Measurements from ENCODE around the gene SLC16A10. TPM values are rescaled to one million over a fixed set of nuclear protein-coding genes. Genes with fewer than 3 reads are reported as not detected.
"Not testable (repeated sequence)": the region's sequence is repeated elsewhere in the genome, so short reads cannot be mapped to it uniquely, and the experiment has no call there.

SLC16A10 gene
- polyA plus RNA-seq, 4 donors = 21.2 to 29.6 (median 25.3) TPM

DNA sequence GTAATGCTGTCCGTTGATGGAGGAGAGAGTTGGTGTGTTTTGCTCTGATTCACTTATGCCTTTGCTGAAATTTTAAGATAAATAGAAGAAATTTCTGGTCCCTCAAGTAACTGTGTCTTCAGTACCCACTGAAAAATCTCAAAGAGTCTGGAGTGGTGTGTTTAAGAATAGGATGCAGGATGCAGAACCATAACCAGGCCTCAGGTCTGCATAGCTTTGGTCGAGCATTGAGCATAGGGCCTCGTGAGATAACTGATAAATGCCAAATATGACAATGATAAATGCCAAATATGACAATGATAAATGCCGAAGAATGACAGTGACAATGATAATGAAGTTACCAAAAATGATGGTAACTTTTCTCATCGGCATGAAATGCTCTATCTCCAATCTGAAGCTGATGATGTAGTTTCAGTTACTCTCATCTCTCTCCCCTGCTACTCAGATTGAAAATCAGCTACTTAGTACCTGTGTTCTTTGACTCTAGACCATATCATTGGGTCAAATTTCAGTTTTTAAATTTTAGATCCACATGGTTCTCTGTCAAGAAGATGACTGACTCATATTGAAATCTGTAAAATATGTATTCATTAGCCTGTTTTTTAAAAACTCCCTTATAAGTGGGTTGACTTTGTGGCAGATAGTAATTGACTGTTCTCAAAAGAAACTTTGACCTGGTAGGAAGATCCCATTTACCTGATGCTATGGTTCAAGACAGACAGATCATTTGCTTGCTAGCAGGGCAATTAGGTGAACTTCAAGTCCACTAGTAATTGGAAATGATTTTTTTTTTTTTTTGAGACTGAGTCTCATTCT lies 96.6 kb downstream of the SLC16A10 start:
- DNase-seq (ENCODE audit: low read depth in 4 of 4, low spot score in 2 of 4) = no peak

DNA sequence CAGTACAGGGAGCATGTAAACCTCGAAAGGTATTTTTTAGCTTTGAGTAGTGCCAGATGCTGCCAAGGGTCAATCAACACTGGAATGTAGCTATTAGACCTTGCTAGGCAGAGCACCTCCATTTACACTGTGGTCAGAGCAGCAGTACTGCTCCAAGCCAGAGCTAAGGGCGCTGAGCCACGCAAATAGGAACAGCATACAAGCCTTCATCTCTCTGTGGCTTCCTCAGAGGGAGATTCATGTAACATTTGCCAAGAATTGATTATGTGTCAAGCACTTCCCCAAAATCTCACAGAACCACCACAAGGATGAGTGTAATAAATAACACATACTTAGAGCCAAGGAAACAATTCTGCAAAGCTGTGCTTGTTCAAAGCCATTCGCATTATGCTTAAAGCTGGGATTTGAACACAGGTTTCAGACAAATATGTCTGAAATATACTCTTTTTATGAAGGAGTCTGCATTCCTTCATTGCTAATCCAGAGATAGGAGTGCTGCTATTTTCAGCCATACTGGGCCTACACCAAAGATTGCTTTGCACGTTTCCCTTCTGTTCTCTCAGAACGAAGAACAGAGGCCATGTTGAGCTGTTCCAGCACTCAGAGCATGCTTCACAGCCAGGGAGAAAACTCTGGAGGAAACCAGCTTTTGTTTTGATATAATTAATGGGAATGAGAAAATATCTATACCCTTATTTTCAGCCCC lies 97.7 kb downstream of the SLC16A10 start:
- no peak for DNase-seq (ENCODE audit: low read depth in 4 of 4, low spot score in 2 of 4)

GRCh38 chr6:111185954-111186353 lies 98.7 kb downstream of the SLC16A10 start:
- DNase-seq (ENCODE audit: low read depth in 4 of 4, low spot score in 2 of 4) = no peak

DNA sequence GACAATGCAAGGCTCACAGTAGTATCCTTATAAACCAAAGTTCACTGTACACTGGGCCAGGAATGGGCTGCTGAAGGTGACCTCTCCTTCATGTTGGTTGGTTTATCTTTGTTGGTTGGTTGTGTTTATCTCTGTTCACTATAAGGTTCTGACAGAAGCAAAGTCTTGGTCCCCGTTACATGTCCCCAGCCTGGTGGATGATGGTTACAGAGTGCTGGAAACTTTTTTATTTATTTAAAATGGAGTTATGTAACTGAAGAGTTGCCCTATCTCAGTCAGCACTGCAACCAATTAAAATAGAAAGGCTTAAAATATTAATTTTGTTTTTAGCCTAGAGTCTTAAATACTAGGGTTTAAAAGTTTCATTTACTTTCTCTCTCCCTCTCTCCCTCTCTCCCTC lies 100.6 kb downstream of the SLC16A10 start:
- no peak for DNase-seq (ENCODE audit: low read depth in 4 of 4, low spot score in 2 of 4)

- not testable (repeated sequence) for DNase-seq (ENCODE audit: low read depth in 4 of 4, low spot score in 2 of 4)
Observed at GRCh38 chr6:111189666-111190210, 102.4 kb downstream of the SLC16A10 start.

GRCh38 chr6:111190637-111191036 lies 103.3 kb downstream of the SLC16A10 start:
- no peak for DNase-seq (ENCODE audit: low read depth in 4 of 4, low spot score in 2 of 4)

DNA sequence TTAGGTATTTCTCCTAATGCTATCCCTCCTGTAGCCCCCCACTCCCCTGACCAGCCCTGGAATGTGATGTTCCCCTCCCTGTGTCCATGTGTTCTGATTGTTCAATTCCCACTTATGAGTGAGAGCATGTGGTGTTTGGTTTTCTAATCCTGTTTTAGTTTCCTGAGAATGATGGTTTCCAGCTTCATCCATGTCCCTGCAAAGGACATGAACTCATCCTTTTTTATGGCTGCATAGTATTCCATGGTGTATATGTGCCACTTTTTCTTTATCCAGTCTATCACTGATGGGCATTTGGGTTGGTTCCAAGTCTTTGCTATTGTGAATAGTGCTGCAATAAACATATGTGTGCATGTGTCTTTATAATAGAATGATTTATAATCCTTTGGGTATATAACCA lies 103.8 kb downstream of the SLC16A10 start:
- not testable (repeated sequence) for DNase-seq (ENCODE audit: low read depth in 4 of 4, low spot score in 2 of 4)

DNA sequence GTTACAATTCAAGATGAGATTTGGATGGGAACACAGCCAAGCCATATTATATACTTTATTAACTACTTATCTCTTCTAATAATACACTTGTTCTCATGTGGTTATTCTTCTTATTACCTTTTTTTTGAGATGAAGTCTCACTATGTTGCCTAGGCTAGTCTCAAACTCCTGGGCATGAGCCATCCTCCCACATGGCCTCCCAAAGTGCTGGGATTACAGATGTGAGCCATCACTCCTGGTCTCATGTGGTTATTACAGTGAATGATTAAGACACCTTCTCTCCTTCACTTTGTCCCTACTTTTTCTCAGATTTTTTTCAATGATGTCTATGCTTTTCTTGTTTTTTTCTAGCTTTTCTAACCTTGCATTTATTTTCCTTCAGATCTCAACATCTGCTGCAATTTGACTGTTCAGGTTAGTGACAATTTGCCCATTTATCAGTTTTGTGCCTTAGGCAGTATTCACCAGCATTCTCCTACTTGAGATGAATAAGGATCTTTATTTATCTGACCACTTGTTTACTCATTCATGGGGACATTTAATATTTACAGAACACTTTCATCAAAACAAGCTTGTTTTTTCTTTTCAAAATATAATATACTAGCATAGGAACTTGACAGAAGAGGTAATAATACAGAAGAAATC lies 105.7 kb downstream of the SLC16A10 start:
- no peak for DNase-seq (ENCODE audit: low read depth in 4 of 4, low spot score in 2 of 4)

DNA sequence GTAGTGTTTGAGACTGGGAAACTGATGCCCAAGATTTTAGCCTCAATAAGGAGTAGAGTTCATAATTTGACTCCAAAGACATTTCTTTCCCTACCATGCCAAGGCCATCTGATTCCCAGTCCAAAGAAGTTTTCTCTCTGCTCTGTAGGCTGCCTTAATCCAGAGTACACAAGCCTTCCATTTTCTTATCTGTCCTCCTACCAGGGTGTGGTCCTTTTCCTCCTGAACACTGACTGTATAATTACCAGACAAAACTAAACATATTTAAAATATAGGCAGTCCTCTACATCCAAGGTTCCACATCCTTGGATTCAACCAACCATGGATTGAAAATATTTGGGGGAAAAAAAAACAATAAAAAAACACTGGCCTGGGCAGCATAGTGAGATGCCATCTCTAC lies 108.4 kb downstream of the SLC16A10 start:
- DNase-seq (ENCODE audit: low read depth in 4 of 4, low spot score in 2 of 4) = no peak

DNA sequence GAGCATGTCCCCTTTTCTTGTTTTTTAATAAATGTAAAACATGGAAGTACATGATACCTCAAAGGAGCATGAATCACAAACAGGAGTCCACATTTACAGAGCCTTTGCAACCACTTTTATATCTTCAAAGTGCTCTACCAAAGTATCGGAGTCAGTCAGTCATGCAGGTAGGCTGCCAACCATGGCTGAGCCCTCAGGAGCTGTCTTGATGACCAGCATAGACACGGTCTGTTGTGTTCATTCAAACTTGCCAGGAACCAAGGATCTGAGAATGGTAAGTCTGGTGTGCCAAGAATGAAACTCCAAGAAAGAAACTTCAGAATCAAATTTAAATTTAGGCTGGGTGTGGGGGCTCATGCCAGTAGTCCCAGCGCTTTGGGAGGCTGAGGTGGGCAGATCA lies 111.5 kb downstream of the SLC16A10 start:
- no peak for DNase-seq (ENCODE audit: low read depth in 4 of 4, low spot score in 2 of 4)

DNA sequence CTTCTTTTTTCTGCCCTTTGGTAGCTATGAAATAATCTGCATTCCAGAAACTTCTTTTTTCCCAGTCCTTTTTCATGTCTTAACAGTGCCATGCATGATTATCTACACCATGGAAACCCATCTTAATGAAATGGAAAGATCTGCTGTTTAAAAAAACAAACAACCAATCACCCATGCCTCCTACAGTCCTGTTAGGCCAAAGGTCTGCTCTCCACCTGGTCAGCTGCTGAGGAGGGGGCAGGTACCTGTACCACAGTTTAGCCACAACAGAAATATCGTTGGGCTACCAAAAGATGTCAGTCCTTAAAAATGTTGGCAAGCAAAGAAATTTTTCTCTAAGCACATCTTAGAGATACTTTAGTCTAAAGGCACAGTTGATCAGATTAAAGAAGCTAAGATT lies 112.6 kb downstream of the SLC16A10 start:
- no peak for DNase-seq (ENCODE audit: low read depth in 4 of 4, low spot score in 2 of 4)

- DNase-seq (ENCODE audit: low read depth in 4 of 4, low spot score in 2 of 4) = peak in 2 of 4 donors; percentile 29 to 36
Observed at GRCh38 chr6:111200350-111201243, 113.3 kb downstream of the SLC16A10 start.

DNA sequence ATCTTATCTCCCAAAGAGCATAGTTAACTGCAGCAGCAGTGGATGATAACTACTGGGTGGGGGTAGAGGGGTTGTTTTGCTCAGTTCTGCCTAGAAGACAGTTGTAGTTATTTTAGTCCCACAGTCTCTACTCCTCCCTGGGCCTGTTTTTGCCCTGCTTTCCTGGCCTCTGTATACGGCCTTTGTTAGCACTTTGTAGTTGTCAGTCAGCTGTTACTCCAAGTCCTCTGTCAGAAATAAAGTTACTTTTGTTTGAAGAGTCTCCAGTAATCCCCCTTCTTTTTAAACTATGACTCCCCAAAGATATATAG lies 113.9 kb downstream of the SLC16A10 start:
- no peak for DNase-seq (ENCODE audit: low read depth in 4 of 4, low spot score in 2 of 4)

- DNase-seq (ENCODE audit: low read depth in 4 of 4, low spot score in 2 of 4) = no peak
Observed at GRCh38 chr6:111201764-111202163, 114.5 kb downstream of the SLC16A10 start.

DNA sequence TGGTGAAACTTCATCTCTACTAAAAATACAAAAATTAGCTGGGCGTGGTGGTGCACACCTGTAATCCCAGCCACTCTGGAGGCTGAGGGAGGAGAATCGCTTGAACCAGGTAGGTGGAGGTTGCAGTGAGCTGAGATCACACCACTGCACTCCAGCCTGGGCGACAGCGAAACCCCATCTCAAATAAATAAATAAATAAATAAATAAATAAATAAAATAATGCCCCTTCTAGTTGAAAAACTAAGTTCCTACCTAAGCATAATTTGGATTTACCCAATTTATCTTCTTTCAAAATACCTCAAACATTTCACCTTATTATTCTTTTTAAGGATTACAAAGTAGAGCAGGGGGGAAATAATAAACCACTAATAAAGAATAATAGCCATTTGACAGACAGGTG lies 116.2 kb downstream of the SLC16A10 start:
- not testable (repeated sequence) for DNase-seq (ENCODE audit: low read depth in 4 of 4, low spot score in 2 of 4)

GRCh38 chr6:111204305-111204704 lies 117.0 kb downstream of the SLC16A10 start:
- DNase-seq (ENCODE audit: low read depth in 4 of 4, low spot score in 2 of 4) = no peak

- DNase-seq (ENCODE audit: low read depth in 4 of 4, low spot score in 2 of 4) = no peak
Observed at GRCh38 chr6:111204881-111205280, 117.6 kb downstream of the SLC16A10 start.

DNA sequence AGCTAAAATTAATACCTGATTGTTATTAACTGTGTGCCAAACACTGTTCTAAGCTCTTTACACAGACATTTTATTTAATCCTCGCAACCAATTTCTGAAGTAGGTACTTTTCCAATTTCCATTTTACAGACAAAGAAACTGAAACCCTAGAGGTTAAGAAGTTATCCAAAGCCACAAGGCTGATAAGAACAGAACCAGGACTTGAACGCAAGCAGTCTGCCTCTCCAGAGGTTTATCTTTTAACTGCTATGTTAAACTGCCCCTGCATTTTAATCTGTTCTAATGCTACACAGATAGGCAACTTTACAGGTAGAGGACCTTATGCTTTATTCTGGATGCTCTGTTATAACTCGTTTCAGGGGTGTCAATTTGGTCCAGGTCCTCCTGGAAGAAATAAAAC lies 118.2 kb downstream of the SLC16A10 start:
- DNase-seq (ENCODE audit: low read depth in 4 of 4, low spot score in 2 of 4) = no peak

- DNase-seq (ENCODE audit: low read depth in 4 of 4, low spot score in 2 of 4) = no peak
Observed at GRCh38 chr6:111207141-111207858, 120.0 kb downstream of the SLC16A10 start.

DNA sequence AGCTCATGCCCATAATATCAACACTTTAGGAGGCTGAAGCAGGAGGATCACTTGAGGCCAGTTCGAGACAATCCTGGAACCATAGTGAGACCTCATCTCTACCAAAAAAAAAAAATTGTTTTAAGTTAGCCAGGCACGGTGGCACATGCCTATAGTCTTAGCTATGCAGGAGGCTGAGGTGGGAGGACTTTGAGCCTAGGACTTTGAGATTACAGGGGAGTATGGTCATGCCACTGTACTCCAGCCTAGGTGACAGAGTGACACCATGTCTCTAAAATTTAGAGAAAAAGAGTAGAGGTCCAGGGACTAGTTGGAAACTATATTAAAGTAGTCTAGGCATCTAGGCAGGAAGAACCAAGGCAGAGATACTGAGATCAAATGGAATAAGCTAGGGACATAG lies 121.6 kb downstream of the SLC16A10 start:
- DNase-seq (ENCODE audit: low read depth in 4 of 4, low spot score in 2 of 4) = no peak

Measured in left renal cortex interstitium (tissue), 4 donors.